ENCODE measurements around the gene CLIC4. TPM values are rescaled to one million over a fixed set of nuclear protein-coding genes. Genes with fewer than 3 reads are reported as not detected.
A peak's percentile ranks its signal among the peaks of the same experiment; 100 is the strongest.
"Not testable (repeated sequence)": the region's sequence is repeated elsewhere in the genome, so short reads cannot be mapped to it uniquely, and the experiment has no call there.

CLIC4 gene
- total RNA-seq, 4 donors from 2014 or later, result 399 to 688 (median 564) TPM

- no peak for DNase-seq (ENCODE audit: low spot score in 2 of 2)
- Histone ChIP-seq H3K4me3 (no peak overlapping the region), H3K27me3 (no peaks in the 10 kb centered on the region), H3K4me1 (peaks cover 0 to 79% (median 48%) of the 10 kb centered on the region in 4 donors), H3K27ac (peak overlapping the region; percentile 78 to 98 (median 88)), H3K36me3 (peaks cover 0 to 5% (median 0%) of the 10 kb centered on the region in 3 donors), H3K9me3 (no peaks in the 10 kb centered on the region)
- TF ChIP-seq CTCF (IDR thresholded peaks at IDR 0.05), result no peak
- no peak for TF ChIP-seq POLR2A (IDR thresholded peaks at IDR 0.05)
- TF ChIP-seq EP300 (IDR thresholded peaks at IDR 0.05), result no peak
Observed at GRCh38 chr1:24803987-24804530, 58.8 kb downstream of the CLIC4 start.

- H3K27me3 ChIP-seq, result no peaks in the 10 kb centered on the region
- peaks cover 0 to 88% (median 49%) of the 10 kb centered on the region in 4 donors for H3K4me1 ChIP-seq
- no peaks in the 10 kb centered on the region for H3K9me3 ChIP-seq
- DNase-seq (ENCODE audit: low spot score in 2 of 2), result no peak
- peak overlapping the region; percentile 32 to 98 (median 65) for H3K27ac ChIP-seq
- H3K4me3 ChIP-seq, result no peak overlapping the region
- WGBS, 2 donors, result 43 to 48% methylated on average over 5 of the region's 5 CpGs
- no peaks in the 10 kb centered on the region for H3K36me3 ChIP-seq
- no peak for TF ChIP-seq CTCF (IDR thresholded peaks at IDR 0.05)
- no peak for TF ChIP-seq EP300 (IDR thresholded peaks at IDR 0.05)
- TF ChIP-seq POLR2A (IDR thresholded peaks at IDR 0.05), result no peak
Observed at GRCh38 chr1:24805534-24806301, 60.5 kb downstream of the CLIC4 start.

DNA sequence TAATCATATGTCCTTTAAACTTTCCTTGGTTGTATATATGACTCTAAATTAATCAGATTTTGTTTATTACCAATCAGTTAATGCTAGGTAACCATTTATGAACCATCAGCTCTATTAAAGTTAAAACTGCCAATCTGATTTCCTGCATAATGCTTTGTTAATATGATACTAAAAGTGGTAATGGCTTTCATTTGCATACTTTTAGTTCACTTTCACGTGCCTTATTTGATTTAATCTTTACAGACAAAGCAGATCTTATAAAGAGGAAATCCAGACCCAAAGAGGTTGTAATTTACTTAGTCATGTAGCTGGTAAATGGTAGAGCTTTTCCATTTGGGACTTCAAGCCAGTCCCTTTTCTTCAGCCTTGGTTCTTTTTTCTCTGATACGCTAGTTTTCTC lies 61.3 kb downstream of the CLIC4 start:
- Histone ChIP-seq H3K9me3 (no peaks in the 10 kb centered on the region), H3K36me3 (no peaks in the 10 kb centered on the region), H3K27ac (peak overlapping the region in 3 of 4 donors; percentile 35 to 98 (median 95)), H3K4me3 (no peak overlapping the region), H3K4me1 (peaks cover 0 to 82% (median 42%) of the 10 kb centered on the region in 4 donors), H3K27me3 (no peaks in the 10 kb centered on the region)
- no peak for TF ChIP-seq POLR2A (IDR thresholded peaks at IDR 0.05)
- TF ChIP-seq EP300 (IDR thresholded peaks at IDR 0.05), result no peak
- TF ChIP-seq CTCF (IDR thresholded peaks at IDR 0.05), result no peak
- DNase-seq (ENCODE audit: low spot score in 2 of 2), result no peak
- 45 to 58% methylated on average over 2 of the region's 2 CpGs for WGBS, 2 donors

DNA sequence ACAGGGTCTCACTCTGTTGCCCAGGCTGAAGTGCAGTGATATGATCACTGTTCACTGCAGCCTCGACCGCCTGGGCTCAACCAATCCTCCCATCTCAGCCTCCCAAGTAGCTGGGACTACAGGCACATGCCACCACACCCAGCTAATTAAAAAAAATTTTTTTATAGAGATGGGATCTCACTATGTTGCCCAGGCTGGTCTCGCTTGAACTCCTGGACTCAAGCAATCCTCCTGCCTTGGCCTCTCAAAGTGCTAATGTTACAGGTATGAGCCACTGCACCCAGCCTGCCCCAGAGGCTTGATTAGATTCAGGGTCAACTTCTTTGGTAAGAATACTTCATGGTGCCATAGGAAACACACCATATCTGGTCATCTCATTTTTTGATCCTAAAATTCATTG lies 66.2 kb downstream of the CLIC4 start:
- not testable (repeated sequence) for DNase-seq (ENCODE audit: low spot score in 2 of 2); H3K4me3 ChIP-seq; H3K27me3 ChIP-seq; H3K9me3 ChIP-seq
- Histone ChIP-seq H3K4me1 (peaks cover 0 to 67% (median 15%) of the 10 kb centered on the region in 4 donors), H3K27ac (peak overlapping the region in 2 of 4 donors; percentile 95 to 98), H3K36me3 (peaks cover 0 to 27% (median 0%) of the 10 kb centered on the region in 3 donors)
- 96 to 98% methylated on average over 3 of the region's 3 CpGs for WGBS, 2 donors

DNA sequence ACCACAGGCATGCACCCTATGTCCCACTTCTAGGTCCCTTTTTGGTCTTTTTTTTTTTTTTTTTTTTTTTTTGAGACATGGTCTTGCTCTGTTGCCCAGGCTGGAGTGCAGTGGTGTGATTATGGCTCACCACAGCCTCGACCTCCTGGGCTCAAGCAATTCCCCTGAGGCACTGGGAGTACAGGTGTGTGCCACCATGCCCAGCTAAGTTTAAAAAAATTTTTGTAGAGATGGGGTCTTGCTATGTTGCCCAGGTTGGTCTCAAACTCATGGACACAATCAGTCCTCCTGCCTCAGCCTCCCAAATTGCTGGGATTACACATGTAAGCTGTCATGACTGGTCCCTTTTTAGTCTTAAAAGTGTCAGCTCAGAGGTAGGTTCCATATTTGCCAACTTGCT lies 75.0 kb downstream of the CLIC4 start:
- not testable (repeated sequence) for DNase-seq (ENCODE audit: low spot score in 2 of 2); H3K4me3 ChIP-seq; H3K9me3 ChIP-seq; H3K27me3 ChIP-seq
- Histone ChIP-seq H3K4me1 (peaks cover 0 to 70% (median 24%) of the 10 kb centered on the region in 4 donors), H3K36me3 (peaks cover 0 to 37% (median 0%) of the 10 kb centered on the region in 3 donors), H3K27ac (peak overlapping the region in 2 of 4 donors; percentile 79 to 87)
- 94 to 96% methylated on average over 1 of the region's 1 CpG for WGBS, 2 donors

- H3K4me1 ChIP-seq, result peaks cover 0 to 91% (median 41%) of the 10 kb centered on the region in 4 donors
- TF ChIP-seq CTCF (IDR thresholded peaks at IDR 0.05) (no peak), EP300 (IDR thresholded peaks at IDR 0.05) (peak in 1 of 2 donors; percentile 27)
- H3K9me3 ChIP-seq, result no peaks in the 10 kb centered on the region
Observed at GRCh38 chr1:24822887-24823286, 77.6 kb downstream of the CLIC4 start.

DNA sequence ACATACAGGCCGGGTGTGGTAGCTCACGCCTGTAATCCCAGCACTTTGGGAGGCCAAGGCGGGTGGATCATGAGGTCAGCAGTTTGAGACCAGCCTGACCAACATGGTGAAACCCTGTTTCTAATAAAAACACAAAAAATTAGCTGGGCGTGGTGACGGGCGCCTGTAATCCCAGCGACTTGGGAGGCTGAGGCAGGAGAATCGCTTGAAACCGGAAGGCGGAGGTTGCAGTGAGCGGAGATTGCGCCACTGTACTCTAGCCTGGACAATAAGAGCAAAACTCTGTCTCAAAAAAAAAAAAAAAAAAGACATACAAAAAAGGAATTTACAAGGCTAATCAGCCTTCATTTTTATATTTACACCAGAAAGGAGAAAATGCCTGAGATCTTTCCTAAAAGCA lies 78.2 kb downstream of the CLIC4 start:
- WGBS, 2 donors, result 89 to 92% methylated on average over 12 of the region's 12 CpGs

More at GRCh38 chr1:24822887-24823286, 77.6 kb downstream of the CLIC4 start:
- Histone ChIP-seq H3K27me3 (no peaks in the 10 kb centered on the region), H3K36me3 (peaks cover 0 to 13% (median 0%) of the 10 kb centered on the region in 3 donors), H3K27ac (peak overlapping the region in 3 of 4 donors; percentile 46 to 87 (median 79)), H3K4me3 (no peak overlapping the region)
- DNase-seq (ENCODE audit: low spot score in 2 of 2), result no peak

More for the DNA sequence above, 78.2 kb downstream of the CLIC4 start:
- not testable (repeated sequence) for H3K9me3 ChIP-seq; DNase-seq (ENCODE audit: low spot score in 2 of 2); H3K27me3 ChIP-seq; H3K36me3 ChIP-seq; H3K4me3 ChIP-seq
- H3K4me1 ChIP-seq, result peaks cover 0 to 91% (median 46%) of the 10 kb centered on the region in 4 donors
- peak overlapping the region in 3 of 4 donors; percentile 46 to 87 (median 79) for H3K27ac ChIP-seq

Data from tibial nerve (tissue), 4 donors.